GM19438 (cell line): ENCODE data around the gene CAPZA3.
"Not testable (repeated sequence)": the region's sequence is repeated elsewhere in the genome, so short reads cannot be mapped to it uniquely, and the experiment has no call there.

ENCODE experiments used
- ATAC-seq: cut with Tn5 transposase; IDR thresholded peaks from one replicate; pipeline ENCODE4 v1.9.1; 2021; ENCODE audit warnings: low read depth; ENCODE audit not compliant: unreplicated experiment

CAPZA3 gene, protein sequence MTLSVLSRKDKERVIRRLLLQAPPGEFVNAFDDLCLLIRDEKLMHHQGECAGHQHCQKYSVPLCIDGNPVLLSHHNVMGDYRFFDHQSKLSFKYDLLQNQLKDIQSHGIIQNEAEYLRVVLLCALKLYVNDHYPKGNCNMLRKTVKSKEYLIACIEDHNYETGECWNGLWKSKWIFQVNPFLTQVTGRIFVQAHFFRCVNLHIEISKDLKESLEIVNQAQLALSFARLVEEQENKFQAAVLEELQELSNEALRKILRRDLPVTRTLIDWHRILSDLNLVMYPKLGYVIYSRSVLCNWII

GRCh38 chr12:18737819-18738218 lies at the start of gene CAPZA3, which contains the start of gene PLCZ1:
TSS of gene CAPZA3 (plus strand) at chr12:18738119. CDS start at chr12:18738269, 150 bp downstream.
TSS of gene PLCZ1 (minus strand) at chr12:18738012. CDS start at chr12:18737371, 641 bp downstream.
- no peak for ATAC-seq

DNA sequence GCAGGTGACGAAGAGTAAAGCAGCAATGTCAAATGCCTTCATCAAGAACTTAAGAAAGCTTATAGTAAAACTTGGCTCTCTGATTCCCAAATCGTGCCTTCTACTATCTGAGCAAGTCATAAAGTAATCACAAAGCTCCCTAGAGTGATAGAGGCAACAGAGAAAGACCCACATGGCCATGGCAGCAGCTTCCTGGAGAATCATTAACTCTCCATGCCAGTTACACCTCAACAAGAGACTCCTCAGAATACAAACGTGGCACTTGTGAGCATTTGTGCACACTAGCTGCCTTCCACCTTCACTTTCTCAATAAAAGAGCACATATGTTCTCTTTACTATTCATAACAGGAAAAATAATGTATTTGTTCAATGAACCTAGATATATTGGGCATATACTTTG lies 48.1 kb upstream of the CAPZA3 start:
- no peak for ATAC-seq

GRCh38 chr12:18690653-18691052 lies 47.3 kb upstream of the CAPZA3 start:
- ATAC-seq = no peak

DNA sequence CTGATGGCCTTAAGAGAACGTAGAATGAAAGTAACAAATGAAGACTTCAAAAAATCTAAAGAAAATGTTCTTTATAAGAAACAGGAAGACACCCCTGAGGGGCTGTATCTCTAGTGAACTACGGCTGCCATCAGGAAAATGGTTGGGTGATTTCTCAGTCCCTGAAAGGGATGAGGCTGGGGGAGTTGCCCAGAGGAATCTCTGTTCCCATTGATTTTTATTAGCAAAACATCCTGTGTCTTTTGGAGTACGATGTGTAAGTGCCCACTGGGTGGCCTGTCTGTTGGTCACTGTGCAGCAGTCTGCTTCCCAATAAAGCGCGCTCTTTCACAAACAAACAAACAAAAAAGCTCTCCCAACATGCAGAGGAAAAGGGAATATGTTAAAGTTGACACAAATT lies 43.9 kb upstream of the CAPZA3 start:
- not testable (repeated sequence) for ATAC-seq

DNA sequence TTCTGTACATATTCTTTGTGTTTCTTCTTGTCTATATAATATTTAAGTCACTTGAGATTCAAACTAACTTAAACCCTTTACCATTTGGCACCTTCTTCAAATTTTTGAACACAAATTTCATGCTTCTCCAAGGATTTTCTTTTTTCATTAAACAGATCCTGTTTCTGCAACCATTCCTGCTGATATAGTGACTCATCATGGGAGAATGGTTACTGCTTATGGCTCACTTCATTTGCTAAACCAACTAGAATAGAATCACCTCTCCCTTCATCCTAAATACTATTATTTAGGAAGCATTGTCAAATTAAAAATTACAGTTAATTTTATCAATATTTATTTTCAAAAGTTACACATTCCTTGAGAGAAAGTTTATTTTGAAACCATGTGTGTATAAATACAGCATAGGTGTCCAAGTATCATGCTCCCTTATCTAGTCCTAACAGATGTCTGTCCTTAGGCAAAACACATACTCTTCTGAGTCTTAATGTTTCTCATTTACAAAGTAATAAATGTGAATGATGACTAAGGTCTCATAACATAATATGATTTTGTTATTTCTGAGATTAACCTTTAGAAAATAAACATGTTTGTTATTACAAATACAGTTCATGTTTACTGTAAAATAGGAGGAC lies 40.8 kb upstream of the CAPZA3 start:
- ATAC-seq = no peak

- ATAC-seq = no peak
Measured at GRCh38 chr12:18700271-18700670, 37.6 kb upstream of the CAPZA3 start.

GRCh38 chr12:18703321-18703720 lies 34.6 kb upstream of the CAPZA3 start:
- no peak for ATAC-seq

DNA sequence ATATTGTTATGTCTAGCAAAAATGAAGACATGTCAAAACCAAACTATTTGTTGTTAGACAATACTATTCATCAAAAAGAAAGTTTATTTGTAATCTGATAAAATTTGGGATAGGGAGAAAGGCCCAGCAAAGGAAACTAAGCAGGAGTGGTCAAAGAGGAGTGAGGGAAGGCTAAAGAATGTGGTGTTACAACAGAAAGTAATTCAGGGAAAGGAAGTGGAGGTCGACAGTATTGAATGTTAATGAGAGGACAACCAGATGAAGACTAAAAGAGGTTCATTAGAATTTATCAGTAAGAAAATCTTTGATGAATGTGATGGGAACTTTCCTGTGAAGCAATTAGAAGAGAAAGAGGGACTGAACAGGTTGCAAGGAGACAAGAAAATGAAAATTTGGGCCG lies 34.0 kb upstream of the CAPZA3 start:
- no peak for ATAC-seq

GRCh38 chr12:18706798-18707197 lies 31.1 kb upstream of the CAPZA3 start:
- ATAC-seq = no peak

- no peak for ATAC-seq
Measured at GRCh38 chr12:18716236-18716635, 21.7 kb upstream of the CAPZA3 start.

DNA sequence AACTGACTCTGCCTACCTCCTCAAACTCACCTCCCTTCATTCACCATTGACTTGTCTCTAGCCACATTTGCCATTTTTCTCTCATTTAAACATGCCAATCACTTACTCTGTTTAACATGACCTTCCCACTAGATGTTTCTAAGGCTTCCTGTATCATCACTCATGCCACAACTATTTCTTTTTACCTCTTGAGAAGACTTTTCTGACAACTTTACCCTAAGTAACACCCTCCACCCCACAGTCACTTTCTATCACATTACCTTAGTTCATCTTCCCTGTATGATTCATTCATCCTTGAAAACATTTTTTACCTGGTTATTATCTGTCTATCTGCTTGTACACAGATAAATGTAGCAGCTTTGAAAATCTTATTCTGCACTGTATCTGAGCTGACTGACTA lies 19.5 kb upstream of the CAPZA3 start:
- no peak for ATAC-seq

DNA sequence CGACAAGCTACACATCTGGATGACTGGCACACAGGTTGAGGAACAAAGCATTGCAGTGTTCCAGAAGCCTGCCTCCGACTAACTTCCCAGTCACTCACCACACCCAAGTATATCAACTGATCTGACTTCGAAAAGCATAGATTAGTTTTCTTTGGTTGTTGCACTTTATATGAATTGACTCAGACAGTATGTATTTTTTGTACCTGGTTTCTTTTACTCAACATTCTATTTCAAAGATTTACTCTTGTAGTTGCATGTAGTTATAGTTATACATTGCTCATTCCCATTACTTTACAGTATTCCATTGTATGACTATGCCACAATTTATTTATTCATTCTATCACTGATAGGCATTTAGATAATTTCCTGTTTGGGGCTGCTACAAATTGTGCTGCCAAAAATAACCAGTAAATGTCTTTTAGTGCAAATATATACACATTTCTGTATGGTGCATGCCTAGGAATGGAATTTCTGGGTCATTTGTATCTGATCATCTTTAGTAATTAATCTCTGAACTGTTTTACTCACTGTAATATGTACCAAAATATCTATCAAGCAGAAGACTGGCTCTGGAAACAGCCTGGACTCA lies 17.9 kb upstream of the CAPZA3 start:
- ATAC-seq = no peak

GRCh38 chr12:18720690-18721089 lies 17.2 kb upstream of the CAPZA3 start:
- no peak for ATAC-seq

DNA sequence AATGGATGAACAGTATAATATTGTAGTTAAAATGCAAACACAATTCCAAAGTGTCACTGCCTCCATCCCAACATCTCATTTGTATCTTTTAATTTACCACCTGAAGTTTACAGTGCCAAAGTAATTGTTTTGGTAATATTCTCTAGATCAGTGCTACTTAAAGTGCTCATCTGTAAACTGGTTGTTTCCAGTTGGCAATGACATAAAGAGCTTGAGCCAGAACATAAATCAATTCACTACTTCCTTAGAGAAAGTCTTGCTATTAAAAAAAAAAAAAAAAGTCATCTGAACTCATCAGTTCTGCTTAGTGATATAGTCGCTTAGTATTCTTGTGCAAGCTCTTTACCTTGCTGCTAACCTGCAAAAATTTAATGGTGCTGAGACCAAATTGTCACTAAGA lies 16.5 kb upstream of the CAPZA3 start:
- no peak for ATAC-seq

DNA sequence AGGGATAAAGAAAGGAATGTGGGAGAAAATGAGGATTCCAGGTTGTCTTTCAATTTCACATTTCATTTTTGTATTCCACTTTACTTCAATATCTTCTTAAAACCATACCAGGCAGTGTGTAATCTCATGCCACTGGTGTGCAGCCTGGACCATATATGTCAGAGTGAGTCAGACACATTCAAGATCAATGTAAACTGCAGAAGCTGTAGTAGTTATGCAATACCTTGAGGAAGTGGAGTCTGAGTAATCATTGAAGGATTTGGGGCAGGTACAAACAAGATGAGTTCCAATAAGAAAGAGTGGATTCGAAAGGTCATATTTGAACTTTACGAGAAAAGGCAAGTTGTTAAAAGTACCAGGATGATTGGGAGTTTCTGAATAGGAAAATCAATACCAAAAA lies 14.2 kb upstream of the CAPZA3 start:
- no peak for ATAC-seq

DNA sequence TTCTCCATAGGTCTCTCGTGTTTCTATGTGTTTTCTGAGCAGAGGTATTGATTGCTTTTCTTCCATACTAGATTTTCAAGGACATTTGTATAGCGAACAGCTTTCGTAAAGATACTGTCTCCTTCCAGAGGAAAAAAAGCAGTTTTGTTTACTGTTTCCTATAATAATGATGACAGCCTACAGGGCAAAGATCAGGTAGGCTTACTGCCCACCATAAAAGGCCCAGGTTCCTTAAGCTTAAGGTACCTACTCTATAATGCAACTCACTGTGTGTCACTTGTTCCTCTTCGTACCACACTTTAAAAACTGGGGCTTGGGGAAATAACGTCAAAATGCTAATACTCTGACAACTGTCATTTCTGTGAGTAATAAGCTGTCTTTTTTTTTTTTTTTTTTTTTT lies 6.8 kb upstream of the CAPZA3 start:
- ATAC-seq = no peak

DNA sequence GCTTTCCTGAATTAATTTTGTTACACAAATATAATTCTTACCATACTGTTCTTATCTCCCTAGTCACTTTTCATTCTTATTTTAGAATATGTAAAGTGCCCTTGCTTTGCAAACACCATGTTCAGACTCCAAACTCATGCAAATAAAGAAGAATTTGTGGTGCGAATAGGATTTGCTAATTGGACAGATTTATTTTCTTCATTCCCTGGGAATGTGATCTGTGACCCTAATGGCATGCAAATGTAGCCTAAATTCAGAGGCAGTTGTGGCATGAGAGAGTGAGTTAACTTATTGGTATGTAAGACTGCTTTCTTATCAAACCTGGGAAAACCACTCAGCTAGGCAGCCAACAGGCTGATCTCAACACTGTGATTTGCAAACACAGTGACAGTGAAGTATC lies 10.0 kb downstream of the CAPZA3 start:
- no peak for ATAC-seq

GRCh38 chr12:18749386-18749957 lies 11.6 kb downstream of the CAPZA3 start:
- ATAC-seq = no peak

DNA sequence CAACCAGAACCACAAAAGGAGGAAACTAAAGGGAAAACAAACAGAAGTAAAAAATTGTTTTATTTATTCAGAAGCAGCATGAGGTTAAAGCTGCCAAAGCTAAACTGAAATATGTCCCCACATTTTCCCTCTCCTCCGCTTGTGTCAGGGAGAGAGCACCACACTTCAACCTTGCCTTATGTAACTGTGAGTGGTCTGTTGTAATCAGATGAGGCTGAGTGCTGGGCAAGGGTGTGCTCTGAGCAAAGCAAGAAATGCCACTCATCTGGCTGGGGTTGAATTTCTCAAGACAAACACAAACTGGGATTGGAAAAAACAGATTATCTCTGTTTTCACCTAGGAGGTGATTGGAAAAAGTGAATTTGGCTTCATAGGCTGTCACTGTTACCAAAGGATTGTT lies 12.2 kb downstream of the CAPZA3 start:
- ATAC-seq = no peak

DNA sequence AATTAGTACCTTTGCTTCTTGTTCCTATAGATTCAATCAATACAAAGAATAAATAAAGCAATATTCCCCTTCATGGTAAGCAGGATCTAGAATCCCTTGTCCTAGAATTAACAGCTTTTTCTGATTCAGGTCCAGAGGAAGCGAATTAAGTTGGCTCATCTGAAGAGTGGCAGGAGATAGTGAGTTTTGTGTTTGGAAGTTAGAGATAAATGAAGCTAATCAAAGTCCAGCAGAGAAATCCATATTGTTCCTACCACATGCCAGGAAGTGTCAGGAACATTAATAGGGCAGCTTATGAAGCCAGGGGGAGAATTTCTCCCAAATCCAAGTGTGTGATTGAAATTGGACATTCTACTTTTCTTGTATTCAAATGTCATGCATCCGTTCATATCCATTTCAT lies 13.9 kb downstream of the CAPZA3 start:
- ATAC-seq = no peak

- no peak for ATAC-seq
Measured at GRCh38 chr12:18752280-18752920, 14.5 kb downstream of the CAPZA3 start.
